K562 (cell line): ENCODE data around the gene ZBTB44.

Experiments used
- CEBPB ChIP-seq: fragments of 450-650 bp; IDR thresholded peaks from 2 replicates; pipeline ENCODE4 v1.6.1; 2016; ENCODE audit warnings: missing genetic modification characterization, missing compliant biosample characterization
- CLOCK ChIP-seq: fragments of 250-450 bp; sonication (Bioruptor Pico); IDR thresholded peaks from 2 replicates; pipeline ENCODE4 v1.4.0; 2020; ENCODE audit warnings: mild to moderate bottlenecking, moderate library complexity, borderline replicate concordance
- MLLT1 ChIP-seq, 2 experiments: fragments of 450-650 bp; IDR thresholded peaks; 2 replicates each; pipeline ENCODE4 v1.6.1; 2016
- RNF2 ChIP-seq: sonication (generic); IDR thresholded peaks from 2 replicates; pipeline ENCODE4 v1.6.1; 2016
- TCF7L2 ChIP-seq: fragments of 150-350 bp; IDR thresholded peaks from 2 replicates; pipeline ENCODE4 v1.6.1; 2016; ENCODE audit warnings: low read depth, mild to moderate bottlenecking, low read length, moderate library complexity
- ZBTB40 ChIP-seq, 2 experiments: fragments of 450-650 bp in 1 of 2; sonication (generic) in 1 of 2; formaldehyde crosslinking in 1 of 2; IDR thresholded peaks; 2 replicates each; pipeline versions ENCODE4 v1.7.1 to v1.9.0; 2016 to 2022; ENCODE audit warnings: inconsistent platforms in 1 of 2, mild to moderate bottlenecking in 1 of 2, missing genetic modification reagents in 1 of 2
- ZC3H4 ChIP-seq: sonication (generic); formaldehyde crosslinking; IDR thresholded peaks from 2 replicates; pipeline ENCODE4 v1.9.0; 2021; ENCODE audit warnings: missing genetic modification reagents, borderline replicate concordance
- ZKSCAN8 ChIP-seq: fragments of 200-800 bp; sonication (Bioruptor generic); IDR thresholded peaks from 2 replicates; pipeline ENCODE4 v1.6.1; 2016; ENCODE audit warnings: missing genetic modification characterization, missing compliant biosample characterization
- ZNF133 ChIP-seq: fragments of 250-450 bp; sonication (Bioruptor Pico); IDR thresholded peaks from 2 replicates; pipeline ENCODE4 v1.4.0; 2020; ENCODE audit warnings: mild to moderate bottlenecking
- TF ChIP-seq, protein P1 (sequence below), 3 experiments: IDR thresholded peaks in 2 of 3; conservative IDR thresholded peaks in 1 of 3; 2 replicates each; pipeline ENCODE4 v1.5.1; 2011 to 2012; ENCODE audit warnings: low read length in 3 of 3, mild to moderate bottlenecking in 3 of 3, control low read depth in 2 of 3, improper control_type of control experiment in 1 of 3, inconsistent platforms in 1 of 3, low read depth in 1 of 3, mixed read lengths in 1 of 3, moderate library complexity in 1 of 3; ENCODE audit not compliant: insufficient read depth in 2 of 3

DNA sequence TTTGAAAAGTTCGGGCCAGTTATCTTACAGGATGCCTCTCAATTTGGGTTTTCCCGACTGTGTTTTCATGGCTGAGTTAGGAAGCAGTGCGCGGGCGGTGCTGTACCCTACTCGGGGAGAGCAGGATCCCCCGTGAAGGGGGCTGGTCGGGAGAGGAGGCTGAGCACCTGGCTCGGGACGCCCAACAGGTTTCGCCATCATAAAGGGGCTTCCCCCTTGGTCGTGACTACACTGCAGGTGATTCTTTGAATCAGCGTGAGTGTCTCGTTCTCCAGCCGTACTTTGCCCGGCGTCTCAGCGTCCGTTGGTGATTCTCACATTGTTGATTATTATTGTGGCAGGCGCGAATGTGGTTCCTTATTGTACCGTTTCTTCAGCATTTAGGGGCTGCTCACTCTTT lies 108.6 kb downstream of the ZBTB44 start:
- no peak for TF ChIP-seq TCF7L2
- TF ChIP-seq ZNF133 (CRISPR knock-in tag), result no peak
- no peak for TF ChIP-seq ZBTB40 (IDR thresholded peaks at IDR 0.05)
- TF ChIP-seq ZBTB40 (CRISPR knock-in tag; IDR thresholded peaks at IDR 0.05), result no peak
- TF ChIP-seq ZKSCAN8, result no peak
- TF ChIP-seq, protein P1, sequence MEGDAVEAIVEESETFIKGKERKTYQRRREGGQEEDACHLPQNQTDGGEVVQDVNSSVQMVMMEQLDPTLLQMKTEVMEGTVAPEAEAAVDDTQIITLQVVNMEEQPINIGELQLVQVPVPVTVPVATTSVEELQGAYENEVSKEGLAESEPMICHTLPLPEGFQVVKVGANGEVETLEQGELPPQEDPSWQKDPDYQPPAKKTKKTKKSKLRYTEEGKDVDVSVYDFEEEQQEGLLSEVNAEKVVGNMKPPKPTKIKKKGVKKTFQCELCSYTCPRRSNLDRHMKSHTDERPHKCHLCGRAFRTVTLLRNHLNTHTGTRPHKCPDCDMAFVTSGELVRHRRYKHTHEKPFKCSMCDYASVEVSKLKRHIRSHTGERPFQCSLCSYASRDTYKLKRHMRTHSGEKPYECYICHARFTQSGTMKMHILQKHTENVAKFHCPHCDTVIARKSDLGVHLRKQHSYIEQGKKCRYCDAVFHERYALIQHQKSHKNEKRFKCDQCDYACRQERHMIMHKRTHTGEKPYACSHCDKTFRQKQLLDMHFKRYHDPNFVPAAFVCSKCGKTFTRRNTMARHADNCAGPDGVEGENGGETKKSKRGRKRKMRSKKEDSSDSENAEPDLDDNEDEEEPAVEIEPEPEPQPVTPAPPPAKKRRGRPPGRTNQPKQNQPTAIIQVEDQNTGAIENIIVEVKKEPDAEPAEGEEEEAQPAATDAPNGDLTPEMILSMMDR (IDR thresholded peaks at IDR 0.05 in 2 of 3, conservative IDR thresholded peaks at IDR 0.05 in 1 of 3; ENCODE audit: insufficient read depth in 2 of 3, low read depth in 1 of 3, low read length in 3 of 3), result no peak
- no peak for TF ChIP-seq CEBPB (tag)
- no peak for TF ChIP-seq MLLT1 (IDR thresholded peaks at IDR 0.05)
- TF ChIP-seq CLOCK (CRISPR knock-in tag), result no peak
- no peak for TF ChIP-seq RNF2
- no peak for TF ChIP-seq ZC3H4 (CRISPR knock-in tag)
